ENCODE measurements around the gene C11orf21.

C11orf21 gene

DNA sequence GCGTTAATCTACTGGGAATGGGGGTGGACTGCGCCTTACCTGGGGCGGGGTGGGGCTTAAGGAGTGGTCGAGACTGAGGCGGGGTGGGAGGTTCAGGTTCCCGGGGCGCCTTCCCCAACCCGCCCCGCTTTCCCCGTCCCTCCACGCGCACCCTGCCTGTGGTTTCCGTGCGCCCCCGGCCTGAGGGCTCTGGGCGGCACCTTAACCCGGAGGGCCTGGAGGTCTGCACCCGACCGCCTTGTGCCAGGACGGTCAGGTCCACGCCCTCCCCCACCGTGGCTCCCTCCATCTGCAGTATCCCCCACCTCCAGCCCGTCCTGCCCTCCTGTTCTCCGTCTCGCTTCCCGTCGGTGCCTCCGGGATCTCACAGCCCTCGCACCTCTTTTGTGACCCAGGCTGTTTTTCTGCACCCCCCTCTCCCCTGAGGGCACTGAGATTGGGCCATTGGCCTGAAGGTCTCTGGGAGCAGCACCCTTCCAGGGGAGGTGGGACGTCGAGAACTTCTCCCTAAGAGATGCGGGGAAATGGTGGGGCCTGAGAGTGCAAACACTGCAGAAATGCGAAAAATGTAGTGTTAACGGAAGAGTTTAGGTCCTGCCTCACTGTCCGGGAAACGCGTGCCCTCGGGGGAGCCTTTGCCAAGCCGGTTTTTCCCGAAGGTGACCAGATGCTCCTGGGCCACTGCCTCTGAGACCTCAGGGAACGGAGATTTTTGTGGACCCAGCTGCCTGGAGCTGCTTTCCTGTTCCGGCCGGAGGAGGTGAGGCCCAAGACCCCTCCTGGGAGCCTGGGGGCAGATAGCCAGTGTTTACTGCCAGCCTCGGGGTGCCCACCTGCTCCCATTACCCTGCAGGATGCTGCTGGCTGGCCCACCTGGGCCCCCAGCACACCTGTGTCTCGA, 30.1 kb downstream of the C11orf21 start:
- DNase-seq (ENCODE audit: low read depth): no peak

DNA sequence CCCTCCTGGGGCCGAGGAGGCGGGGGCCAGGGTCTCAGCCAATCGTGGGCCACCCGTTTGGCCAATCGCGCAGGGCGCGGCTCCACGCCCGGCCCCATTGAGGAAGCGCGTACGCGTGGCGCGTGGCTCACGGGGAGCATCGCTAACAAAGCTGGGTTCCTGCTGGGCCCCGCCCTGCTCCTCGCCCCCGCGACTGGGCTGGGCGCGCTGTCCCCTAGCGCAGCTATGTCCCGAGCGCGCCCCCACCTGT, 30.7 kb downstream of the C11orf21 start:
- no peak for DNase-seq (ENCODE audit: low read depth)

DNA sequence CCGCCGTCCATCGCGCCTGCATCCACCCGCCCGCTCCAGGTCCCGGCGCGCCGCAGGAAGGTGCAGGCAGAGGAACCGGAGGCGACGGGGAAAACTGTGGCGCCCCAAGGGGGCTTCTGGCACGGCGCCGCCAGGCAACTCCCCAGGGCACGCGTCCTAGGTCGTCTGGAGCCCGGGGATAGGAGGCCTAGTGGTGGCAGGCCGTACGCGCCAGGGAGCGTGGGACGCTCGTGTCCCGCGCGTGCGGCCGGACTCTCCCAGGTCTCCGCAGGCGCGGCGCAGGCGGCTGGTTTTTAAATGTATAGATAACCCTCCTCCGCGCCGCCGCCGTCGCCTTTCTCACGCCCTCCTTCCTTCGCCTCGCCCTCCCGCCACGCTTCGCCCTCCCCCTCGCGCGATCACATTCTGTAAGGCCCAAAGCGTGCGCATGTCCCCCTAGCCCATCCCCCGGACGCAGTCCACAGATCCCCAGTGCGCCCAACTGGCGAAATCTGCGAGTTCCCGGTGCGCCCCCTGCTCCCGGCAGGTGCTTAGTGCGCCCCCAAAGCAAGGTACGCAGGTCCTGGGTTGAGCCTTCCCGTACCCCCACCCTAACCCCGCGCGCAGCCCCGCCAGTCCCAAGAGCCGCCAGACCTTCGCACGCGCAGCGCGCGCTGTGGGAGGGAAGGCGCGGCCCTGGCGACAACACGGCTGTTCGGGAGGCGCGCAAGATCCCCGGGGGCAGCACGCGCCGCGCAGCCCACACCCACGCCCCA, 31.2 kb downstream of the C11orf21 start, which contains the start of gene ASCL2:
Gene ASCL2, minus strand, starts transcription at position 267 of the 755 bp plus-strand sequence. Its CDS starts 256 bp downstream, at position 11.
- DNase-seq (ENCODE audit: low read depth): no peak

- no peak for DNase-seq (ENCODE audit: low read depth)
These were observed 32.0 kb downstream of the C11orf21 start for GRCh38 chr11:2269601-2270321.

- peak; percentile 10 for DNase-seq (ENCODE audit: low read depth)
These were observed 32.8 kb downstream of the C11orf21 start for GRCh38 chr11:2268729-2269600.

DNA sequence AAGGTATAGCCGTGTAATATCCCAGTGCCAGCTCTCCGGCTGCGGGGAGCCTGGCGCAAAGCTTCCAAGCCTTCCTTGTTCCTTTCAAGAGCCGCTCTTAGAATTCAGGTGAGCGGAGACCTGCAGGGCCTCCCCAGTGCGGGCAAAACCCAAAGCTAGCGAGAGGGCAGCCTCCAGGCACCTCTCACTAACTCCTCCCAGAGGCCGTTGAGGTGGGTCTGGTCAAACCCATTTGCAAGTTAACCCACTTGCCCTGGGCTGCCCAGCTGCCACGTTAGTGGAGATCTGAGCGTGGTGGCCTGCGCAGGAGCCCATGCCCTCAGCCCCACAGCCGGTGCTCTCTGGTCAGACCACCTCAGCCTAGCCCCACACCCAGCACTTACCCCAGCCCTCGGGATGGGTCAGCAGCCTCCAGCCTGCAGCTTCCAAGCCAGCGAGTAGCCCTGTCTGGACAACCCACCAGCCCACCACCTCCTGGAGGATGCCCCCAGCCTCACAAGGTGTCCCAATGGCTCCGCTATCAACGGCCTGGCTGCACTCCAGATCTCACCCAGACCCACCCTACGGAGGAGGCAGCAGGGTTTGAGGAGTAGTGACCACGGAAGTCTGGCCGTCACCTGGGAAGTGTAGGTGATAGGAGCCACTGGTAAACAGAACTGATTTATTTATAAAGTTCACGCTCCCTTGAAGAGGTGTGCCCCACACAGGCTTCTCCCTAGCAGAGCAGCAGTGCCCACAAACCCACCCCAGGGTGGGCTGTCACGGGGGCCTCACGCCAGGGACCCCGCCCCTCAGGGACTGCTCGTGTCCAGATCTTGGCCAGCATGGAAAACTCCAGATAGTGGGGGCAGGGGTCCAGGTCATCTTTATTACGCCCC, 33.6 kb downstream of the C11orf21 start:
- no peak for DNase-seq (ENCODE audit: low read depth)

DNA sequence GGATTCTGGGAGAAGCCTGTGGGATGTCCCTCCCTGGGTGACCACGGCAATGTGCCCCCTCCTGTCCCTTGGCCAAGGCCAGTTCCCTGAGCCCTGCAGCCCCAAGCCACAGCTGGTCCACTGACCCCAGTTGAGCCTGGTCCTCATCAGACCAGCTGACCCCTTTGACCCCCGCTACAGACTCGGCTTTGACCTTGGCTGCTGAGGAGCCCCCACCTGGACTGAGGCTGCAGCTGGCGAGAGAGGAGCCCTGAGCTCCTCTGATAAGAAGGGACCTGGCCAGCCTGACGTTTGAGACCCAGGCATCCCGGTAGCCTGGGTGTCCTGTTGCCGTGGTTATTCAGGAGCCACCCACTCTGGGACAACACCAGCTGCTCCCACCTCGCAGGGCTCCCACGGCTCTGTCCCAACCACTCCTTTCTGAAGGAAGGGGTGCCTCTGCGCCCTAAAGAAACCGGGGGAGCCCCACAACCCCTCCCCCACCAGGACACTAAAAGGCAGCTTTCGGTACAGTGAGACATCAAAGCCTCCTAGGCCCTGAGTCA, 34.3 kb downstream of the C11orf21 start:
- DNase-seq (ENCODE audit: low read depth): no peak

DNA sequence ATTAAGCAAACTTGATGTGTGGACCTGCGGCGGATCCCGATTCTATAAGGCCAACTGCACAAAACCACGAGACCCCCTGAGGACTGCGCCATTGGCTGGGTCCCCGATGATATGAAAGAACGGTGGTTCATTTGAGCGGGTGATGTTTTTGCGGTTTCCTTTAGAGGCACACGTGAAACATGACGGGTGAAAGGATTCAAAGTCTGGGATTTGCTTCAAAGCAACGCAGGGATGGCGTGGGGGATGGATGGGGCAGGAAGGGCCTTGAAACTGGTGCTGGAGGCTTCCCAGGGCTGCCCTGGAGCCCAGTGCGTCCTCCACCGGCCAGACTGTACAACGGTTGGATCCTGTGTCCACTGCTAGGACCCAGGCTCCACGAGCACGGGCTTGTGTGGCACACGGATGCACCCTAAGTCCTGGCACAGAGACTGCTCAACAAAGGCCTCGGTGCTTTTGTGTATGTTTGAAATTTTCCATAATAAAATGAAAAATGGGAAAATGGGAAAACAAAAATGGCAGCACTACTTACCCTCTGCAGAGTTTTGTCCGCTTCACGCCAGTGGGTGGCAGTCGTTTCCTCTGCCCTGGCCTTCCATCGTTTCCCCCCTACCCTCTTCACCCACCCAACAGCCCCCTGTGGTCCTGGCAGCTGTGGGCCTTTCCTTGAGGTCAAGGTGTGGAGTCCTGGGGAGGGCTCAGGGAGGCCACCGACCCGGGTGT, 35.0 kb downstream of the C11orf21 start:
- no peak for DNase-seq (ENCODE audit: low read depth)

- DNase-seq (ENCODE audit: low read depth): no peak
These were observed 35.7 kb downstream of the C11orf21 start for GRCh38 chr11:2265854-2266585.

DNA sequence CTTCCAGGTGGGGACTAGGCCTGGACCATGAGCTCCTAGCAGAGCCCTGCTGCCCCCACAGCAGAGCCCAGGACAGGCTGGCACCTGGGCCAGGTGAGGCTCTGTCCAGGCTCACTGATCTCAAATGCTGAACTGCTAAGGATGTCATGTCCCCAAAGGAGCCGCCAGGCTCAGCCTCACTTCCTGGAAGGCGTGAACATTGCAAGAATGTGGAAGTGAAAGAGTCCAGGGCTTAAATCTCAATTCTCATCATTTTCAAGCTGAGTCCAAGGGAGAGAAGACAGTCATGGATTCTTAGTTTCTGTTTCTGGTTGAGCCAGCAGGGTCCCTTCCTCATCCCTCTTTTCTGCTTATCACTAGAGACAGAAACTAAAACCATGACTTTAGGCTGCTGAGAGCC, 36.3 kb downstream of the C11orf21 start:
- no peak for DNase-seq (ENCODE audit: low read depth)

DNA sequence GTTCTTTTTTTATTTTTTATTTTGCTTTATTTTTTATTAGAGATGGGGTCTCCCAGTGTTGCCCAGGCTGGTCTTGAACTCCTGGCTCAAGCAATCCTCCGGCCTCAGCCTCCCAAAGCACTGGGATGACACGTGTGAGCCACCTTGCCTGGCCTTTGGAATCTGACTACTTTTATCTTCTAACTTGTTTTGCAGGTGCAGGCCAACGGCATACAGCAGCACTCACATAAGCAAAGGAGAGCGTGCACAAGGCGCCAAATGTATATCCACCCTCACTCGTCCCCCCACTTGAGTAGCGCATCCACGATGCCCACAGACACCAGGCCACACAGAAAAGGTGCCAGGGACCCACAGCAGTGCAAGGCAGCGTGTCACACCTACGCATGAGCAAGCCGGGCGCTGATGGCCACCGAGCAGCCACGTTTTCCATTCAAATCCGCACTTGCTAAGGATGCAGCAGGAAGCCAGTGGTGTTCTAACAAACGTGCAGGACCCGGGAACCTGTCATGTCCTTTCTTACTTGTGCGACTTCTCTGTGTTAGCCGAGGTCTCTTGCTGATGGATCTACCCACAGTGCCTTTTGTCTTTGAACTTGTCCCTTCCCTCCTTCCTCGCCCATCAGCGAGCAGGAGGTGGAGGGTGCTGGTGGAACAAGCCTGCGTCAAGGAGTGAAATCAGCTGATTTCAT, 37.2 kb downstream of the C11orf21 start:
- no peak for DNase-seq (ENCODE audit: low read depth)

- DNase-seq (ENCODE audit: low read depth): no peak
These were observed 37.9 kb downstream of the C11orf21 start for GRCh38 chr11:2263724-2264360.

DNA sequence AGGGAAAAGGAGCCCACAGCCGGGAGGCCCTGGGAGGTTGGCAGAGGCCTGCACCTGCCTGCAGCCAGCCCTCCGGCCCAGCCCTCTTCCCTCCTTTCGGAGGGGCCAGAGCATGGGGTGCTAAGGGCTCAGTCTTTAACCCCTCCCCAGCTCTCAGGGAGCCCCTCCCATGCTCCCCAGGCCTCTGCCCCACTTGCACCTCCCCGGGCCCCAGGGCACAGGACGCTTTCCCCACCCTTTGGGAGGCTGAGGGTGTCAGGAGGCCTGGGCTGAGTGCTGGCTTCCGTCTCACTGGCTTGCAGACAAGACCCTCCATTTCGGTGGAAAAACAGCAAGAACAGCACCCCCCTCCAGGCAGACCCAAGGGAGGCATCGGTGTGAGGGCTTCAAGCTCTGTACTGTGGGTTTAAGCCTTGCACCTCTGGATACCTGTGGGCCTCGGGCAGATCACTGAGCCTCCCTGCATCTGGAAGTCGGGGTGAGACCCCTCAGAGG, 38.6 kb downstream of the C11orf21 start:
- no peak for DNase-seq (ENCODE audit: low read depth)

- no peak for DNase-seq (ENCODE audit: low read depth)
These were observed 39.2 kb downstream of the C11orf21 start for GRCh38 chr11:2262301-2263070.

- DNase-seq (ENCODE audit: low read depth): no peak
These were observed 40.1 kb downstream of the C11orf21 start for GRCh38 chr11:2261436-2262230.
